Caco-2 (cell line): ENCODE results near the gene LRRC38. TPM values are rescaled to one million over a fixed set of nuclear protein-coding genes. Genes with fewer than 3 reads are reported as not detected.

ENCODE experiments used
- BruUV-seq: library from RNA; stranded (reverse); fragments of 400-500 nt; replicated peaks from 2 replicates; lab custom pipeline; 2021; lab: Mats Ljungman, UMichigan
- CTCF ChIA-PET: fragments of 300-600 bp; sonication (Branson Sonifier 250); formaldehyde crosslinking; loops from one replicate; lab custom pipeline; 2022; ENCODE audit warnings: antibody characterized with exemption; lab: Charles Lee
- POLR2A ChIA-PET: fragments of 300-600 bp; sonication (Branson Sonifier 250); formaldehyde crosslinking; loops from one replicate; lab custom pipeline; 2022; ENCODE audit warnings: antibody characterized with exemption; lab: Charles Lee
- DNase-seq, 2 experiments: peaks; one replicate each; pipeline versions ENCODE4 v3.0.0 to v3.0.0-alpha.2; 2020 to 2022
- H3K27me3 ChIP-seq: replicated peaks from 2 replicates; pipeline ENCODE4 v1.6.0; 2011; ENCODE audit warnings: low read length; ENCODE audit not compliant: control insufficient read depth, insufficient read depth
- H3K36me3 ChIP-seq: 2 replicates; pipeline ENCODE4 v1.5.1; 2011; ENCODE audit warnings: low read length; ENCODE audit not compliant: control insufficient read depth, insufficient read depth
- H3K4me1 ChIP-seq: fragments of 250-450 bp; sonication (Bioruptor Pico); 2 replicates; pipeline ENCODE4 v1.5.1; 2020; ENCODE audit warnings: mild to moderate bottlenecking
- H3K4me3 ChIP-seq: 2 replicates; pipeline ENCODE4 v1.5.1; 2011; ENCODE audit warnings: low read depth, mild to moderate bottlenecking, control low read depth, low read length
- H3K9me3 ChIP-seq: fragments of 250-450 bp; sonication (Bioruptor Pico); 2 replicates; pipeline ENCODE4 v1.5.1; 2020; ENCODE audit warnings: mild to moderate bottlenecking, moderate library complexity
- H3K27ac Mint-ChIP-seq: one replicate; pipeline ENCODE4 v1.8.0; 2022; ENCODE audit warnings: mixed read lengths; ENCODE audit not compliant: unreplicated experiment
- H3K27me3 Mint-ChIP-seq: one replicate; pipeline ENCODE4 v1.8.0; 2022; ENCODE audit warnings: mixed read lengths; ENCODE audit not compliant: insufficient read depth, unreplicated experiment
- H3K36me3 Mint-ChIP-seq: one replicate; pipeline ENCODE4 v1.8.0; 2022; ENCODE audit warnings: mild to moderate bottlenecking, mixed read lengths; ENCODE audit not compliant: insufficient read depth, unreplicated experiment
- H3K4me1 Mint-ChIP-seq: one replicate; pipeline ENCODE4 v1.8.0; 2022; ENCODE audit warnings: low read depth, mixed read lengths; ENCODE audit not compliant: unreplicated experiment
- H3K4me3 Mint-ChIP-seq: one replicate; pipeline ENCODE4 v1.8.0; 2022; ENCODE audit warnings: mild to moderate bottlenecking, moderate library complexity, mixed read lengths; ENCODE audit not compliant: unreplicated experiment
- H3K9me3 Mint-ChIP-seq: one replicate; pipeline ENCODE4 v1.8.0; 2022; ENCODE audit warnings: mixed read lengths; ENCODE audit not compliant: unreplicated experiment
- intact Hi-C: fragments of 100-400 bp; cut with micrococcal nuclease; formaldehyde crosslinking; loops from one replicate; pipeline ENCODE4 v1.10.0; 2022; ENCODE audit not compliant: unreplicated experiment
- total RNA-seq: library from RNA; stranded (reverse); gene quantifications from 2 replicates; pipeline ENCODE4 v1.2.3, GENCODE V29; 2022
- TF ChIP-seq, protein P1 (sequence below), 2 experiments: fragments of 200-600 bp in 1 of 2; IDR thresholded peaks; 1 replicate in 1 of 2; 2 replicates in 1 of 2; pipeline versions ENCODE4 v1.5.1 to v1.8.0; 2011 to 2022; ENCODE audit warnings: antibody characterized with exemption in 1 of 2, control low read depth in 1 of 2, inconsistent platforms in 1 of 2, low read depth in 1 of 2, low read length in 1 of 2, mild to moderate bottlenecking in 1 of 2, moderate library complexity in 1 of 2; ENCODE audit not compliant: insufficient read depth in 1 of 2, severe bottlenecking in 1 of 2, unreplicated experiment in 1 of 2

Gene LRRC38
- total RNA-seq, 1 experiment from 2014 or later, result not detected

DNA sequence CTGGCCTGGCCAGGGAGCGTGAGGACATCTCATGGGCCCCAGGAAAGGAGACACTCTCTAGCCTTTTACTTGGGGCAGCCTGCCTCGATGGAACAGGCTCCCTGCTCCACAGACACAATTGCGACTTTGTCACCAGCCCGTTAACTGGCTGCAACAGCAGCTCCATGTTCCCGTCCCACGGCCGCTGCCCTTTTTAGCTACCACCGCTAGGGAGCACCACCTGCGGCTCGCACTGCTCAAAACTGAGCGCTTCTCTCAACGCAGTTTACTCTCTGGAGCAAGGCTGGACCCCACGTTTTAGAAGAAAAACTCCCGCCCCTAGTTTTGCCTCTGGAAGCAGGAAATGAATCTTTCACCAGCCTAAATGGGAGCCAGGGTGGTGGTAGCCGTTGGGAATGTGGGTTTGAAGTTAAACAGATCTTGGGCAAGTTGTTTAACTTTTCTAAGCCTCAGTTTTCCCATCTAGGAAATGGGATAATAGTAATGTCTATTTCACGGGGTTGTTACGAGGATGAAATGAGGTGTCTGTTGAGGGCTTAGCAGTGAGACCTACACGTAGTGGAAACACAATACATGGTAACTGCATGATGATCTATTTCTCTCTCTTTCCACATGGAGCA, 3.5 kb upstream of the LRRC38 start:
- H3K4me3 ChIP-seq, result no peak overlapping the region
- no peak overlapping the region for H3K4me3 Mint-ChIP-seq
- H3K9me3 ChIP-seq, result no peaks in the 10 kb centered on the region
- H3K9me3 Mint-ChIP-seq, result peaks cover 10% of the 10 kb centered on the region
- H3K27me3 ChIP-seq, result no peaks in the 10 kb centered on the region
- no peaks in the 10 kb centered on the region for H3K36me3 ChIP-seq
- TF ChIP-seq, protein P1, sequence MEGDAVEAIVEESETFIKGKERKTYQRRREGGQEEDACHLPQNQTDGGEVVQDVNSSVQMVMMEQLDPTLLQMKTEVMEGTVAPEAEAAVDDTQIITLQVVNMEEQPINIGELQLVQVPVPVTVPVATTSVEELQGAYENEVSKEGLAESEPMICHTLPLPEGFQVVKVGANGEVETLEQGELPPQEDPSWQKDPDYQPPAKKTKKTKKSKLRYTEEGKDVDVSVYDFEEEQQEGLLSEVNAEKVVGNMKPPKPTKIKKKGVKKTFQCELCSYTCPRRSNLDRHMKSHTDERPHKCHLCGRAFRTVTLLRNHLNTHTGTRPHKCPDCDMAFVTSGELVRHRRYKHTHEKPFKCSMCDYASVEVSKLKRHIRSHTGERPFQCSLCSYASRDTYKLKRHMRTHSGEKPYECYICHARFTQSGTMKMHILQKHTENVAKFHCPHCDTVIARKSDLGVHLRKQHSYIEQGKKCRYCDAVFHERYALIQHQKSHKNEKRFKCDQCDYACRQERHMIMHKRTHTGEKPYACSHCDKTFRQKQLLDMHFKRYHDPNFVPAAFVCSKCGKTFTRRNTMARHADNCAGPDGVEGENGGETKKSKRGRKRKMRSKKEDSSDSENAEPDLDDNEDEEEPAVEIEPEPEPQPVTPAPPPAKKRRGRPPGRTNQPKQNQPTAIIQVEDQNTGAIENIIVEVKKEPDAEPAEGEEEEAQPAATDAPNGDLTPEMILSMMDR (IDR thresholded peaks at IDR 0.05; ENCODE audit: insufficient read depth in 1 of 2, low read depth in 1 of 2, low read length in 1 of 2, severe bottlenecking in 1 of 2, unreplicated experiment in 1 of 2), result no peak
- BruUV-seq, result no TSS peak
- no peak for DNase-seq
- ChIA-PET CTCF (no interaction called here), POLR2A (no interaction called here)
- peaks cover 4% of the 10 kb centered on the region for H3K36me3 Mint-ChIP-seq
- H3K4me1 Mint-ChIP-seq, result no peaks in the 10 kb centered on the region
- peaks cover 4% of the 10 kb centered on the region for H3K27me3 Mint-ChIP-seq
- intact Hi-C loops, result no loop called here
- no peak overlapping the region for H3K27ac Mint-ChIP-seq
- H3K4me1 ChIP-seq, result no peaks in the 10 kb centered on the region

DNA sequence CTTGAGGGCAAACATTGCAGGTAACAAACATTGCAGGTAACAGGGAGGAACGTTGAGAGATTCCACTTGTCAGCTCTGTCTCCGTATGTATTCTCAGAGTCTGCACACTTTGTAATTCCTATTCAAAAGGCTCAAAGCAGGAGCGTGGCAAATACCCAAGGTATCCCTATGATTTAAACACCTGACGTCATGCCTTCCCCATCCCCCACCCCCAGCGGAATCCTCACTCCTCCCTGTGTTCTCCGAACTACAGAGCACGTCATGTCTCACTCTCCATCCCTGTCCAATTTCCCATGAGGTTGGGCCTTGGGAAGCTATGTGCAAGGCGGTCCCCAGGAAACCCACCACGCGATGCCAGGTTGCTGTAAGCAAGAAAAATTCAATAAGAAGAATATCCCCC, 2.8 kb upstream of the LRRC38 start:
- Mint-ChIP-seq H3K27ac (no peak overlapping the region), H3K9me3 (peaks cover 10% of the 10 kb centered on the region), H3K4me3 (no peak overlapping the region), H3K4me1 (no peaks in the 10 kb centered on the region), H3K27me3 (peaks cover 4% of the 10 kb centered on the region), H3K36me3 (peaks cover 4% of the 10 kb centered on the region)
- Histone ChIP-seq H3K4me1 (no peaks in the 10 kb centered on the region), H3K36me3 (no peaks in the 10 kb centered on the region), H3K27me3 (no peaks in the 10 kb centered on the region), H3K9me3 (no peaks in the 10 kb centered on the region), H3K4me3 (no peak overlapping the region)
- BruUV-seq, result no TSS peak
- ChIA-PET POLR2A (no interaction called here), CTCF (no interaction called here)
- intact Hi-C loops, result no loop called here
- TF ChIP-seq, protein P1 (IDR thresholded peaks at IDR 0.05; ENCODE audit: insufficient read depth in 1 of 2, low read depth in 1 of 2, low read length in 1 of 2, severe bottlenecking in 1 of 2, unreplicated experiment in 1 of 2), result no peak
- DNase-seq, result no peak

DNA sequence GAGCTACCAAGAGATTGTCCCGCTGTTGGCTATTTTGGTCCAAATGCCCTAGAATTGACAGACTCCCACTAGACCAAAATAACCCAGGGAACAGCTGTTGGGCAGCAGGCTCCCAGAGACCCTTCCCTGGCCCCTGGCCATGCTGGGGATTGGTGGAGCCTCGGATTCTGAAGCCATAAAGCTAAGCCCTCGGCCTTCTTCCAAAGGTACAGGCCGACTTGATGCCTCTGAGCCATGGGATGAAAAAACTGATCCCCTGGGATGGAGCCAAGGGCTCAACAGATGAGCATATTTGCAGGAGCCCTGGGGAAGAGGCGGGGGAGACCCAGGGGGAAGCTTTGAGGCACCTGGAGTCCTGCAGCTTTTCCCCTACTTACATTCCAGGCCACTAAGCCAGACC, 1.0 kb upstream of the LRRC38 start:
- H3K4me1 ChIP-seq, result no peaks in the 10 kb centered on the region
- DNase-seq, result no peak
- H3K9me3 Mint-ChIP-seq, result peaks cover 10% of the 10 kb centered on the region
- intact Hi-C loops, result no loop called here
- CTCF ChIA-PET, result no interaction called here
- POLR2A ChIA-PET, result no interaction called here
- peaks cover under 1% of the 10 kb centered on the region for H3K36me3 Mint-ChIP-seq
- no peak overlapping the region for H3K4me3 ChIP-seq
- no peaks in the 10 kb centered on the region for H3K27me3 ChIP-seq
- H3K9me3 ChIP-seq, result no peaks in the 10 kb centered on the region
- BruUV-seq, result no TSS peak
- no peak overlapping the region for H3K4me3 Mint-ChIP-seq
- TF ChIP-seq, protein P1 (IDR thresholded peaks at IDR 0.05; ENCODE audit: insufficient read depth in 1 of 2, low read depth in 1 of 2, low read length in 1 of 2, severe bottlenecking in 1 of 2, unreplicated experiment in 1 of 2), result no peak
- peaks cover 4% of the 10 kb centered on the region for H3K27me3 Mint-ChIP-seq
- no peaks in the 10 kb centered on the region for H3K36me3 ChIP-seq
- no peak overlapping the region for H3K27ac Mint-ChIP-seq
- no peaks in the 10 kb centered on the region for H3K4me1 Mint-ChIP-seq
